Smooth muscle cell (in vitro differentiated cells): ENCODE results near the gene WNT11. TPM values are rescaled to one million over a fixed set of nuclear protein-coding genes. Genes with fewer than 3 reads are reported as not detected.

Source experiments
- DNase-seq: peaks from one replicate; lab custom pipeline; 2025; ENCODE audit not compliant: unreplicated experiment; lab: John Stamatoyannopoulos, UW
- H2AFZ ChIP-seq: fragments of 200-600 bp; sonication (generic); 2 replicates; pipeline ENCODE4 v1.6.0; 2016; ENCODE audit warnings: antibody characterized with exemption, low read depth, mild to moderate bottlenecking
- H3F3A ChIP-seq: fragments of 200-600 bp; sonication (generic); 2 replicates; pipeline ENCODE4 v1.6.0; 2017; ENCODE audit warnings: antibody characterized with exemption, low read depth
- H3K27ac ChIP-seq: fragments of 200-600 bp; sonication (generic); 2 replicates; pipeline ENCODE4 v1.5.1; 2016; ENCODE audit warnings: low read depth, mild to moderate bottlenecking
- H3K27me3 ChIP-seq: fragments of 200-600 bp; sonication (generic); 2 replicates; pipeline ENCODE4 v1.6.1; 2016; ENCODE audit warnings: low read depth, mild to moderate bottlenecking
- H3K36me3 ChIP-seq: fragments of 200-600 bp; sonication (generic); 2 replicates; pipeline ENCODE4 v1.5.1; 2016; ENCODE audit warnings: low read depth
- H3K4me1 ChIP-seq: fragments of 200-600 bp; sonication (generic); 2 replicates; pipeline ENCODE4 v1.5.1; 2016; ENCODE audit warnings: low read depth
- H3K4me2 ChIP-seq: fragments of 200-600 bp; sonication (generic); 2 replicates; pipeline ENCODE4 v1.6.0; 2016; ENCODE audit warnings: mild to moderate bottlenecking
- H3K4me3 ChIP-seq: fragments of 200-600 bp; sonication (generic); 2 replicates; pipeline ENCODE4 v1.5.1; 2016; ENCODE audit warnings: mild to moderate bottlenecking
- H3K79me2 ChIP-seq: fragments of 200-600 bp; sonication (generic); 2 replicates; pipeline ENCODE4 v1.6.0; 2016; ENCODE audit warnings: low read depth, mild to moderate bottlenecking
- H3K9ac ChIP-seq: fragments of 200-600 bp; sonication (generic); 2 replicates; pipeline ENCODE4 v1.6.0; 2016; ENCODE audit warnings: low read depth
- H3K9me3 ChIP-seq: fragments of 200-600 bp; sonication (generic); replicated peaks from 2 replicates; pipeline ENCODE4 v1.5.1; 2016; ENCODE audit warnings: low read depth
- H4K20me1 ChIP-seq: fragments of 200-600 bp; sonication (generic); 2 replicates; pipeline ENCODE4 v1.6.0; 2016; ENCODE audit warnings: low read depth
- CTCF ChIP-seq: fragments of 200-600 bp; sonication (generic); IDR thresholded peaks from 2 replicates; pipeline ENCODE4 v1.5.1; 2017; ENCODE audit warnings: borderline replicate concordance, mild to moderate bottlenecking, antibody characterized with exemption; ENCODE audit not compliant: insufficient read depth, poor library complexity, severe bottlenecking
- WGBS: methylation state at CpG from one replicate; pipeline ENCODE4 v1.1.7; 2016; ENCODE audit warnings: low lambda C conversion rate; 5-methylcytosine and 5-hydroxymethylcytosine counted together
- polyA plus RNA-seq: library from polyadenylated mRNA; unstranded; fragments of >200 nt; fragmentation: Nextera tagmentation; extraction: Ambion mirVana; gene quantifications from 2 replicates; pipeline ENCODE4 v1.2.1, GENCODE V29; 2016
- total RNA-seq: library from RNA; depleted of rRNA; stranded (reverse); fragments of >200 nt; gene quantifications from 2 replicates; pipeline ENCODE4 v1.2.3, GENCODE V29; 2014

WNT11 gene
- total and polyA plus RNA-seq, 2 experiments from 2014 or later, result 12.1 to 13.5 TPM

GRCh38 chr11:76172583-76172982 is 33.7 kb downstream of the WNT11 start:
- no peaks in the 10 kb centered on the region for H4K20me1 ChIP-seq
- H3K4me2 ChIP-seq, result no peak overlapping the region
- TF ChIP-seq CTCF, result no peak
- H3F3A ChIP-seq, result no peaks in the 10 kb centered on the region
- no peak overlapping the region for H2AFZ ChIP-seq
- no peak overlapping the region for H3K27ac ChIP-seq
- no peaks in the 10 kb centered on the region for H3K4me1 ChIP-seq
- no peaks in the 10 kb centered on the region for H3K9me3 ChIP-seq
- no peaks in the 10 kb centered on the region for H3K27me3 ChIP-seq
- WGBS, result 90% methylated on average over 13 of the region's 13 CpGs
- no peaks in the 10 kb centered on the region for H3K36me3 ChIP-seq
- H3K9ac ChIP-seq, result no peak overlapping the region
- H3K4me3 ChIP-seq, result no peak overlapping the region
- DNase-seq, result no peak
- H3K79me2 ChIP-seq, result no peaks in the 10 kb centered on the region

- DNase-seq, result no peak
- Histone ChIP-seq H4K20me1 (no peaks in the 10 kb centered on the region), H3K27ac (no peak overlapping the region), H3K4me1 (no peaks in the 10 kb centered on the region), H3K27me3 (no peaks in the 10 kb centered on the region), H2AFZ (no peak overlapping the region), H3F3A (no peaks in the 10 kb centered on the region), H3K9me3 (no peaks in the 10 kb centered on the region), H3K79me2 (no peaks in the 10 kb centered on the region), H3K4me2 (no peak overlapping the region), H3K9ac (no peak overlapping the region), H3K36me3 (no peaks in the 10 kb centered on the region), H3K4me3 (no peak overlapping the region)
- TF ChIP-seq CTCF, result no peak
- WGBS, result 94% methylated on average over 2 of the region's 4 CpGs
Measured at GRCh38 chr11:76170468-76170867, 35.8 kb downstream of the WNT11 start.

GRCh38 chr11:76169473-76169896 is 36.8 kb downstream of the WNT11 start:
- no peaks in the 10 kb centered on the region for H3K4me1 ChIP-seq
- no peak overlapping the region for H3K9ac ChIP-seq
- no peaks in the 10 kb centered on the region for H3K79me2 ChIP-seq
- no peak overlapping the region for H3K4me3 ChIP-seq
- H3K4me2 ChIP-seq, result no peak overlapping the region
- no peak overlapping the region for H3K27ac ChIP-seq
- H3F3A ChIP-seq, result no peaks in the 10 kb centered on the region
- H4K20me1 ChIP-seq, result no peaks in the 10 kb centered on the region
- DNase-seq, result no peak
- H3K9me3 ChIP-seq, result no peaks in the 10 kb centered on the region
- H3K27me3 ChIP-seq, result no peaks in the 10 kb centered on the region
- TF ChIP-seq CTCF, result no peak
- H2AFZ ChIP-seq, result no peak overlapping the region
- H3K36me3 ChIP-seq, result no peaks in the 10 kb centered on the region
- 69% methylated on average over 15 of the region's 15 CpGs for WGBS

GRCh38 chr11:76167590-76167989 is 38.7 kb downstream of the WNT11 start:
- Histone ChIP-seq H3K79me2 (no peaks in the 10 kb centered on the region), H3K4me2 (no peak overlapping the region), H3F3A (no peaks in the 10 kb centered on the region), H3K27me3 (no peaks in the 10 kb centered on the region), H3K27ac (no peak overlapping the region), H4K20me1 (no peaks in the 10 kb centered on the region), H3K36me3 (no peaks in the 10 kb centered on the region), H2AFZ (no peak overlapping the region), H3K9me3 (no peaks in the 10 kb centered on the region), H3K4me1 (no peaks in the 10 kb centered on the region), H3K9ac (no peak overlapping the region), H3K4me3 (no peak overlapping the region)
- DNase-seq, result no peak
- WGBS, result 79% methylated on average over 13 of the region's 13 CpGs
- no peak for TF ChIP-seq CTCF
